HL-60 (cell line): ENCODE measurements around the gene ZNF521.

ENCODE experiments used
- POLR2AphosphoS5 ChIP-seq: IDR thresholded peaks from 2 replicates; pipeline ENCODE4 v1.6.1; 2012; ENCODE audit warnings: low read depth
- TF ChIP-seq, protein P1 (sequence below): IDR thresholded peaks from one replicate; pipeline ENCODE4 v1.5.1; 2011; ENCODE audit warnings: low read length, control low read depth, inconsistent platforms; ENCODE audit not compliant: insufficient read depth

GRCh38 chr18:25281556-25281955 lies 70.4 kb downstream of the ZNF521 start:
- TF ChIP-seq, protein P1, sequence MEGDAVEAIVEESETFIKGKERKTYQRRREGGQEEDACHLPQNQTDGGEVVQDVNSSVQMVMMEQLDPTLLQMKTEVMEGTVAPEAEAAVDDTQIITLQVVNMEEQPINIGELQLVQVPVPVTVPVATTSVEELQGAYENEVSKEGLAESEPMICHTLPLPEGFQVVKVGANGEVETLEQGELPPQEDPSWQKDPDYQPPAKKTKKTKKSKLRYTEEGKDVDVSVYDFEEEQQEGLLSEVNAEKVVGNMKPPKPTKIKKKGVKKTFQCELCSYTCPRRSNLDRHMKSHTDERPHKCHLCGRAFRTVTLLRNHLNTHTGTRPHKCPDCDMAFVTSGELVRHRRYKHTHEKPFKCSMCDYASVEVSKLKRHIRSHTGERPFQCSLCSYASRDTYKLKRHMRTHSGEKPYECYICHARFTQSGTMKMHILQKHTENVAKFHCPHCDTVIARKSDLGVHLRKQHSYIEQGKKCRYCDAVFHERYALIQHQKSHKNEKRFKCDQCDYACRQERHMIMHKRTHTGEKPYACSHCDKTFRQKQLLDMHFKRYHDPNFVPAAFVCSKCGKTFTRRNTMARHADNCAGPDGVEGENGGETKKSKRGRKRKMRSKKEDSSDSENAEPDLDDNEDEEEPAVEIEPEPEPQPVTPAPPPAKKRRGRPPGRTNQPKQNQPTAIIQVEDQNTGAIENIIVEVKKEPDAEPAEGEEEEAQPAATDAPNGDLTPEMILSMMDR: no peak
- TF ChIP-seq POLR2AphosphoS5: no peak
